Omental fat pad (tissue), 4 donors: ENCODE results near the gene PROM2. TPM values are rescaled to one million over a fixed set of nuclear protein-coding genes. Genes with fewer than 3 reads are reported as not detected.

Source experiments
- ATAC-seq: fragments of 150-250 bp; one replicate; pipeline ENCODE4 v1.9.1; 2016; ENCODE audit warnings: mild to moderate bottlenecking, moderate library complexity; ENCODE audit not compliant: low FRiP score
- DNase-seq: peaks from one replicate; pipeline ENCODE4 v3.0.0-alpha.2; 2019; ENCODE audit warnings: low spot score
- total RNA-seq, 4 donors: library from RNA; depleted of rRNA; stranded (reverse); fragments of >200 nt; gene quantifications; one replicate each; pipeline ENCODE4 v1.1.0, GENCODE V29; 2016
- TF ChIP-seq, protein P1 (sequence below), 3 donors: fragments of 450-650 bp; IDR thresholded peaks; one replicate each; pipeline ENCODE4 v1.5.1; 2016 to 2017; ENCODE audit warnings: antibody characterized with exemption in 3 of 3, mild to moderate bottlenecking in 3 of 3, moderate library complexity in 2 of 3

PROM2 gene
- total RNA-seq, 4 donors from 2014 or later: 0.60 to 1.4 (median 1.1) TPM

DNA sequence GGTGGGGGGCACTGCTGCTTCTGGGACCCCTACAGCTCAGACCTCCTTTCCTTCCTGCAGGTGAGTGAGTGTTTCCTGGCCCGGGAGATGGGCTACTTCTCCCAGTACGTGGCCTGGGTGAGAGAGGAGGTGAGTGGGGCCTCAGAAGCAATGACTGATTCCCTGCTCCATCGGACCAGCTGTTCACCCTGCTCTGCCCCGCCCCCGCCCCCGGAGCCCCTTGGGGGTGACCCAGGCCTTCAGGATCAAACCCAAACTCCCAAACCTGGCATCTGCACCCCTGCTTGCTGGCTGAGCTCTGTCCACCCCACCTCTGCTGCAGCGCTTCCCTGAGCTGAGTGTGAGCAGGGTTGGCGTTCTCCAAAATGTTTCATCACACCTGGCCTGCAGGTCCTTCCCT, 13.1 kb downstream of the PROM2 start:
- TF ChIP-seq, protein P1, sequence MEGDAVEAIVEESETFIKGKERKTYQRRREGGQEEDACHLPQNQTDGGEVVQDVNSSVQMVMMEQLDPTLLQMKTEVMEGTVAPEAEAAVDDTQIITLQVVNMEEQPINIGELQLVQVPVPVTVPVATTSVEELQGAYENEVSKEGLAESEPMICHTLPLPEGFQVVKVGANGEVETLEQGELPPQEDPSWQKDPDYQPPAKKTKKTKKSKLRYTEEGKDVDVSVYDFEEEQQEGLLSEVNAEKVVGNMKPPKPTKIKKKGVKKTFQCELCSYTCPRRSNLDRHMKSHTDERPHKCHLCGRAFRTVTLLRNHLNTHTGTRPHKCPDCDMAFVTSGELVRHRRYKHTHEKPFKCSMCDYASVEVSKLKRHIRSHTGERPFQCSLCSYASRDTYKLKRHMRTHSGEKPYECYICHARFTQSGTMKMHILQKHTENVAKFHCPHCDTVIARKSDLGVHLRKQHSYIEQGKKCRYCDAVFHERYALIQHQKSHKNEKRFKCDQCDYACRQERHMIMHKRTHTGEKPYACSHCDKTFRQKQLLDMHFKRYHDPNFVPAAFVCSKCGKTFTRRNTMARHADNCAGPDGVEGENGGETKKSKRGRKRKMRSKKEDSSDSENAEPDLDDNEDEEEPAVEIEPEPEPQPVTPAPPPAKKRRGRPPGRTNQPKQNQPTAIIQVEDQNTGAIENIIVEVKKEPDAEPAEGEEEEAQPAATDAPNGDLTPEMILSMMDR (IDR thresholded peaks at IDR 0.05): no peak
- DNase-seq (no peak), ATAC-seq (no peak)

DNA sequence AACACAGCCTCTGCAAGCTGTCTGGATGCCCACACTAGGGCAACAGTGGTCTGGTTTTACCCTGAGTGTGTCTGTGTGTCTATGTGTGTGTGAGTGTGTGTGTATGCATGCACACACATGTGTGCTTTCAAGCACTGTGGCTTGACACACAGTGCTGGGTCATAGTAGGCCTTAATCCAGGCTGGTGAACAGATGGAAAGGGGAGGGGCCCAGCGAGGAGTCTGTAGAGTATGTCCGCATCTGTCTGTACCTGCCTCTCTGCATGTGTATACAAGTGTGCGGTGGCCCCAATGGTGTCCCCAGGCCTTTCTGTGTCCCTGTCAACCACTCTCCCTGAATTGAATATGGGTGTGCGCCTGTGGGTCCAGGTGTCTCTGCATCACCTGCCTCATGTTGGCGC, 13.6 kb downstream of the PROM2 start:
- TF ChIP-seq, protein P1 (IDR thresholded peaks at IDR 0.05): no peak
- DNase-seq: no peak
- no peak for ATAC-seq

DNA sequence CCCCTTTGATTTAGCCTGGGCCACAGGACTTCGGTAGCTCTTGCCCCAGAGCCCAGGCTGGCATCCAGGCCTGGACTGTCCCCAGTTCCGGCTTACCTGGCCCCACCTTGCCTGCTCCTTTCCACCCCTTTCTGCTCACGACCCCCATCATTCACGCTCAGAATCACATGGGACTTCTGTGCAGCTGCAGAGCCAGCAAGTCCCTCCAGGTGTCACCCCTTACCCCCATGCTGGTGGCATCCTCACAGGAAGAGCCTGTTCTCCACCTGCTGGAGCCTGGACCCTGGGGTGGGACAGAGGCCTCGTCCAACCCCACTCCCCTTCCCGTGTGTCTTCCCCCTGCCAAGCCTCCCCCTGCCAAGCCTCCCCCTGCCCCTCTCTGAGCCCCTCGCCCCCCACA, 15.0 kb downstream of the PROM2 start:
- TF ChIP-seq, protein P1 (IDR thresholded peaks at IDR 0.05): no peak
- no peak for ATAC-seq

DNA sequence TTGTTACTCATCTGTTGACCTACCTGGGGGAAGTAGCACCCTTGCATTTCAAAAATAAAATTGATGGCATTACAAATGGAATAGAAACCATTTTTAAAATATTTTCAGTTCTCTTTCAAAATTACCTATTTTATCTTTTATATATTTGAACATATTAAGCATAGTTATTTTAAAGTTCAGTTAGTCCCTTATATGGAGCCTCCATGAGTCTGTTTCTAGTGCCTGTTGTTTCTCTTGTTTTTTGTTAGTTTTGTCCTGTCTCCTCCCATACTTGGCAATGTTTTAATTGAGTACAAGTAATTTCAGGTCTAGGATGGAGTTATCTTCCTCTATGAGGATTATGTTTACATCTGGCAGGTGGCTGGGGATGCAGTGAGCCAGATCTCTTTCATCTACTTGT, 17.0 kb downstream of the PROM2 start:
- ATAC-seq: no peak
- TF ChIP-seq, protein P1 (IDR thresholded peaks at IDR 0.05): no peak
- no peak for DNase-seq

More for the DNA sequence above, 15.0 kb downstream of the PROM2 start:
- DNase-seq: no peak

DNA sequence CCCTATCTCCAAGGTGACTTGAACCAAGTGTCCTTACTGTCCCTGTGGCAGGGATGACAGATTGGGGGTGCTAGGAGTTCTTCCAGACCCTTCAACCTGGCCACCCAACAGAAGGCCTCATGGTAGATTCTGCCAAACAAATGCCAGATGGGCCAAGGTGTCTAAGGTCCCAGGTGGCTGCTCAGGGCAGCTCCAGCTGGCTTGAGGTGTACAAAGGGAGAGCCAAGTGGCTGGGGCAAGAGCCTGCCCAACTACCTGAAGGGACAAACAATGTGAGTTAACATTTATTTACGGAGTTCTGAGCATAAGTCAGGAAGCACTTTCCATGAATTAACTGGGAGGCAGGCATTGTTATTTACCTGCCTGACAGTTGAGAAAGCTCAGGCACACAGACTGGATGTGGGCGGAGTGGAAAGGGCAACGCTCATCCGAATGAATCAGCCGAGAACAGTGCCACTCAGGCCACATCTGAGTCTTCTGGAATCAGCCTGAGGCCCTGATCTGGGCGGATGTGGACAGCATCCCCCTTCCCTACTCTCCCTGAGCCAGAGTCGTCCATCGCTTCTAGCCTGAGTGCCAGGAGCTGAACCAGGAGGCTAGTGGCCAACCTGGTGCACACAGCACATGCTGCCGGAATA, 18.5 kb downstream of the PROM2 start:
- DNase-seq (no peak), ATAC-seq (no peak)
- TF ChIP-seq, protein P1 (IDR thresholded peaks at IDR 0.05): no peak

DNA sequence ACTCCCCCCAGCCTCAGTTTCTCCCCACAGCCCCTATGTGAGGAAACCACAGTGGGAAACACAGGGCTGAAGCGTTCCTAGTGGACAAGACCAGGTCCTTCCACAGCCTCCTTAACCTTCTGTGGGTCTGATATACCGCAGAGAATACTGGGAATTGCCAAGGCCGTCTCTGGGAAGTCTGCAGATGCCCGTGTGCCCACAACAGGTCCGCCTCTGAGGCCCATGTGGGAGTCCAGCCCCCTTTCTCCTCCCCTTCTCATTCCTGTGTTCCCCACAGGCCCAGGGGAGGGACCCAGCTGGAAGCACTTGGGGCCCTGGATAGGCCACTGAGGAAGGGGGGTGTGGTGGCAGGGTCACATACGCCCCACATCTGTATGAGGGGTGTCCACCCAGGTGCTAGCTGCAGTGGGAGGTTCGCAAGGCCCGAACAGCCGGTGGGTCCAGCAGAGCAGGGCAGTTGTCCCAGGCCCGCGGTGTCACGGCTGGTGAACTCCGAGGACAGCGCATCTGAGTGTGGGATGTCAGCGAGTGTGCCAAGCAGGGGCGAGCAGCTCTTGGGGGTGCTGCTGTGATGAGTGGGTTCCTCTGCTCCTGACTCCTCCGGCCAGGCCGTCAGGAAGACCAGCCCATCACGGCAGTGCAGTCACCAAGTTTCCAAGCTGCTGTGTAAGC, 20.5 kb downstream of the PROM2 start:
- DNase-seq (no peak), ATAC-seq (no peak)
- TF ChIP-seq, protein P1 (IDR thresholded peaks at IDR 0.05): no peak

DNA sequence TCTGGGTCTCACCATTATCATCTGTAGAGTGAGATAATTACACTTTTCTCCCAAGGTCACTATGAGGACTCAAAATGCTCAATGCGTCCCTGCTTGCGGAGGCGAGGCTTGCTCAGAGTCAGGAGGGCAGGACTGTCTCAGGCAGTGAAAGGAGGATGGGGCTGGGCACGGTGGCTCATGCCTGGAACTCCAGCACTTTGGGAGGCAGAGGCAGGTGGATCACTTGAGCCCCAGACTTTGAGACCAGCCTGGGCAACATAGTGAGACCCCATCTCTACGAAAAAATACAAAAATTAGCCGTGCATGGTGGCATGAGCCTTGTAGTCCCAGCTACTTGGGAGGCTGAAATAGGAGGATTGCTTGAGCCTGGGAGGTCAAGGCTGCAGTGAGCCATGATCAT, 21.1 kb downstream of the PROM2 start:
- no peak for DNase-seq
- ATAC-seq: no peak
- TF ChIP-seq, protein P1 (IDR thresholded peaks at IDR 0.05): no peak
